ENCODE measurements around the gene EEF1G. TPM values are rescaled to one million over a fixed set of nuclear protein-coding genes. Genes with fewer than 3 reads are reported as not detected.

The EEF1G gene
- total RNA-seq, 1 donor from 2014 or later = 2,583 TPM

- TF ChIP-seq CTCF (IDR thresholded peaks at IDR 0.05; ENCODE audit: insufficient read depth, low read length, poor library complexity, severe bottlenecking) = no peak
- H3K36me3 ChIP-seq (ENCODE audit: control insufficient read depth, insufficient read depth, low read length) = peaks cover 1% of the 10 kb centered on the region
- H3K4me3 ChIP-seq (ENCODE audit: low read depth, low read length) = no peak overlapping the region
- DNase-seq (ENCODE audit: low read depth) = no peak
- no peaks in the 10 kb centered on the region for H3K27me3 ChIP-seq (ENCODE audit: control insufficient read depth, insufficient read depth, low read length)
These were observed 14.5 kb downstream of the EEF1G start for GRCh38 chr11:62559204-62559603.

GRCh38 chr11:62558669-62559068 is 15.0 kb downstream of the EEF1G start:
- TF ChIP-seq CTCF (IDR thresholded peaks at IDR 0.05; ENCODE audit: insufficient read depth, low read length, poor library complexity, severe bottlenecking) = no peak
- Histone ChIP-seq H3K36me3 (ENCODE audit: control insufficient read depth, insufficient read depth, low read length) (peaks cover 1% of the 10 kb centered on the region), H3K4me3 (ENCODE audit: low read depth, low read length) (no peak overlapping the region), H3K27me3 (ENCODE audit: control insufficient read depth, insufficient read depth, low read length) (no peaks in the 10 kb centered on the region)
- no peak for DNase-seq (ENCODE audit: low read depth)

- Histone ChIP-seq H3K4me3 (ENCODE audit: low read depth, low read length) (no peak overlapping the region), H3K36me3 (ENCODE audit: control insufficient read depth, insufficient read depth, low read length) (peaks cover 1% of the 10 kb centered on the region), H3K27me3 (ENCODE audit: control insufficient read depth, insufficient read depth, low read length) (no peaks in the 10 kb centered on the region)
- no peak for DNase-seq (ENCODE audit: low read depth)
- no peak for TF ChIP-seq CTCF (IDR thresholded peaks at IDR 0.05; ENCODE audit: insufficient read depth, low read length, poor library complexity, severe bottlenecking)
These were observed 16.6 kb downstream of the EEF1G start for GRCh38 chr11:62556875-62557631.

- peak; percentile 88 for DNase-seq (ENCODE audit: low read depth)
- H3K36me3 ChIP-seq (ENCODE audit: control insufficient read depth, insufficient read depth, low read length) = peaks cover 1% of the 10 kb centered on the region
- no peak overlapping the region for H3K4me3 ChIP-seq (ENCODE audit: low read depth, low read length)
- H3K27me3 ChIP-seq (ENCODE audit: control insufficient read depth, insufficient read depth, low read length) = no peaks in the 10 kb centered on the region
- TF ChIP-seq CTCF (IDR thresholded peaks at IDR 0.05; ENCODE audit: insufficient read depth, low read length, poor library complexity, severe bottlenecking) = no peak
These were observed 17.4 kb downstream of the EEF1G start for GRCh38 chr11:62556108-62556874.

- no peak for DNase-seq (ENCODE audit: low read depth)
- Histone ChIP-seq H3K27me3 (ENCODE audit: control insufficient read depth, insufficient read depth, low read length) (no peaks in the 10 kb centered on the region), H3K4me3 (ENCODE audit: low read depth, low read length) (no peak overlapping the region), H3K36me3 (ENCODE audit: control insufficient read depth, insufficient read depth, low read length) (peaks cover 1% of the 10 kb centered on the region)
- no peak for TF ChIP-seq CTCF (IDR thresholded peaks at IDR 0.05; ENCODE audit: insufficient read depth, low read length, poor library complexity, severe bottlenecking)
These were observed 18.1 kb downstream of the EEF1G start for GRCh38 chr11:62555464-62556107.
